Neural crest cell (in vitro differentiated cells): ENCODE measurements around the gene ZNF423. TPM values are rescaled to one million over a fixed set of nuclear protein-coding genes. Genes with fewer than 3 reads are reported as not detected.
A peak's percentile ranks its signal among the peaks of the same experiment; 100 is the strongest.

Experiments used
- DNase-seq: peaks from one replicate; pipeline ENCODE4 v3.0.0; 2021; ENCODE audit warnings: low read depth, mixed read lengths, low spot score
- H3K27ac Mint-ChIP-seq: one replicate; pipeline ENCODE4 v1.8.0; 2021; ENCODE audit warnings: mild to moderate bottlenecking, mixed read lengths; ENCODE audit not compliant: unreplicated experiment
- H3K27me3 Mint-ChIP-seq: 2 replicates; pipeline ENCODE4 v1.8.0; 2021; ENCODE audit warnings: low read depth, mild to moderate bottlenecking, mixed read lengths
- H3K36me3 Mint-ChIP-seq: 2 replicates; pipeline ENCODE4 v1.8.0; 2021; ENCODE audit warnings: low read depth, mild to moderate bottlenecking, mixed read lengths
- H3K4me1 Mint-ChIP-seq: 2 replicates; pipeline ENCODE4 v1.8.0; 2021; ENCODE audit warnings: mixed read lengths
- H3K4me3 Mint-ChIP-seq: one replicate; pipeline ENCODE4 v1.8.0; 2021; ENCODE audit warnings: mild to moderate bottlenecking, mixed read lengths
- H3K9me3 Mint-ChIP-seq: 2 replicates; pipeline ENCODE4 v1.8.0; 2021; ENCODE audit warnings: mixed read lengths
- CTCF ChIP-seq: fragments of 200-600 bp; sonication (generic); conservative IDR thresholded peaks from 2 replicates; pipeline ENCODE4 v1.5.0; 2021; ENCODE audit warnings: antibody characterized with exemption, mild to moderate bottlenecking
- total RNA-seq: library from RNA; stranded (reverse); gene quantifications from 2 replicates; pipeline ENCODE4 v1.2.1, GENCODE V29; 2021

ZNF423 gene
- total RNA-seq, 1 donor from 2014 or later, result 55.4 TPM

GRCh38 chr16:49502136-49502881, 353.6 kb downstream of the ZNF423 start:
- no peak for DNase-seq
- peaks cover 3% of the 10 kb centered on the region for H3K9me3 Mint-ChIP-seq
- peaks cover 5% of the 10 kb centered on the region for H3K36me3 Mint-ChIP-seq
- H3K4me3 Mint-ChIP-seq, result no peak overlapping the region
- H3K4me1 Mint-ChIP-seq, result no peaks in the 10 kb centered on the region
- no peaks in the 10 kb centered on the region for H3K27me3 Mint-ChIP-seq
- H3K27ac Mint-ChIP-seq, result no peak overlapping the region
- no peak for TF ChIP-seq CTCF

- TF ChIP-seq CTCF, result no peak
- no peaks in the 10 kb centered on the region for H3K27me3 Mint-ChIP-seq
- no peaks in the 10 kb centered on the region for H3K9me3 Mint-ChIP-seq
- H3K4me3 Mint-ChIP-seq, result no peak overlapping the region
- peaks cover 3% of the 10 kb centered on the region for H3K36me3 Mint-ChIP-seq
- DNase-seq, result no peak
- no peak overlapping the region for H3K27ac Mint-ChIP-seq
- no peaks in the 10 kb centered on the region for H3K4me1 Mint-ChIP-seq
These were observed 355.9 kb downstream of the ZNF423 start for GRCh38 chr16:49499869-49500610.

GRCh38 chr16:49499414-49499785, 356.5 kb downstream of the ZNF423 start:
- Mint-ChIP-seq H3K36me3 (peaks cover 3% of the 10 kb centered on the region), H3K27me3 (no peaks in the 10 kb centered on the region), H3K9me3 (no peaks in the 10 kb centered on the region), H3K27ac (no peak overlapping the region), H3K4me1 (no peaks in the 10 kb centered on the region), H3K4me3 (no peak overlapping the region)
- no peak for DNase-seq
- TF ChIP-seq CTCF, result no peak

- Mint-ChIP-seq H3K36me3 (peaks cover 3% of the 10 kb centered on the region), H3K27ac (peak overlapping the region; percentile 84), H3K9me3 (no peaks in the 10 kb centered on the region), H3K4me3 (no peak overlapping the region), H3K27me3 (no peaks in the 10 kb centered on the region), H3K4me1 (no peaks in the 10 kb centered on the region)
- DNase-seq, result no peak
- no peak for TF ChIP-seq CTCF
These were observed 357.1 kb downstream of the ZNF423 start for GRCh38 chr16:49498666-49499413.

- Mint-ChIP-seq H3K27ac (peak overlapping the region; percentile 84), H3K27me3 (no peaks in the 10 kb centered on the region), H3K4me1 (peaks cover 4% of the 10 kb centered on the region), H3K9me3 (no peaks in the 10 kb centered on the region), H3K4me3 (no peak overlapping the region), H3K36me3 (peaks cover 3% of the 10 kb centered on the region)
- TF ChIP-seq CTCF, result no peak
- no peak for DNase-seq
These were observed 357.6 kb downstream of the ZNF423 start for GRCh38 chr16:49498264-49498663.
